HG02852 (cell line): ENCODE data around the gene ZNF438.

Experiments used
- ATAC-seq: cut with Tn5 transposase; IDR thresholded peaks from one replicate; pipeline ENCODE4 v1.9.1; 2021; ENCODE audit warnings: mild to moderate bottlenecking, moderate library complexity; ENCODE audit not compliant: unreplicated experiment

The ZNF438 gene

GRCh38 chr10:30829901-30830300, 201.8 kb downstream of the ZNF438 start:
- ATAC-seq, result no peak

- ATAC-seq, result no peak
Observed at GRCh38 chr10:30828680-30829079, 203.0 kb downstream of the ZNF438 start.

DNA sequence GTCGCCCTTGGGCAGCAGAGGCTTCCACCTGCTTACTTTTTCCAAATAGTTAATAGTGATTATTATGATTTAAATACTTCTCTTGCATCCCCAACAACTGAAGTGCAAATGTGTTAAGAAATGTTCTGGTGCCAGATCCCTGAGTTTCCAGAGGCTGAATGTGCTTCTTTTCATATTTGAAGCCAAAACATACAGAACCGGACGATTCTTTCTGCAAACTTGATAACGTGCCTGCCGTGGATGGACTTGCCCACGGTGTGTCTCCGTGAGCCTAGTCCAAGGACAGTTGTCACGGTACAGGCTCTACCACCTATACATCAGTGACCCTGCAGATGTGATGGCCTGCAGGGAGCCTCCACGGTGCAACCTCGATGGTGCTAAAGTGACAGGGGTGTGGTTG, 203.5 kb downstream of the ZNF438 start:
- no peak for ATAC-seq

DNA sequence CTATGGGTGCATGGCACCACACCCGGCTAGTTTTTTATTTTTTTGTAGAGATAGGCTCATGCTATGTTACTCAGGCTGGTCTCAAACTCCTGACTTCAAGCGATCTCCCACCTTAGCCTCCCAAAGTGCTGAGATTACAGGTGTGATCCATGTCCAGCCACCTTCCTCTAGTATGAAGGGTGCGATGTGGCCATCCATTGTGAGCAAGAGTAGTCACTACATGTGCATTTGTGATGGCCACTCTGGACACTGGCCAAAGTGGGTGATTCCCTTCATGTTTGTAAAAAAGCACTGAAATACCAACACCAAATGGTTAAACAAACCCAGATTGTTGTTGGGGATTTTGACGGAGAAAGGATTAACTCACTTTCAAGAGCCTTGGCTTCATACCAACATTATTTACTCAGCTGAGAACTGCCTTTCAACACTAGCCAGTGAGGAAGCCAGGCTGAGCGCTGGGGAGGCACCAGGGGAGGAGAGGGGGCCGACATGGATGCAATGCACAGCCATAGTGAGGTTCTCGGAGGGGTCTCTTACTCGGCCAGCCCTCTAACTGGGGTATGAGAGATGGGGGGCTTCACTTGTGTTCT, 204.0 kb downstream of the ZNF438 start:
- no peak for ATAC-seq

- no peak for ATAC-seq
Observed at GRCh38 chr10:30826679-30827078, 205.0 kb downstream of the ZNF438 start.

- no peak for ATAC-seq
Observed at GRCh38 chr10:30825495-30825894, 206.2 kb downstream of the ZNF438 start.

DNA sequence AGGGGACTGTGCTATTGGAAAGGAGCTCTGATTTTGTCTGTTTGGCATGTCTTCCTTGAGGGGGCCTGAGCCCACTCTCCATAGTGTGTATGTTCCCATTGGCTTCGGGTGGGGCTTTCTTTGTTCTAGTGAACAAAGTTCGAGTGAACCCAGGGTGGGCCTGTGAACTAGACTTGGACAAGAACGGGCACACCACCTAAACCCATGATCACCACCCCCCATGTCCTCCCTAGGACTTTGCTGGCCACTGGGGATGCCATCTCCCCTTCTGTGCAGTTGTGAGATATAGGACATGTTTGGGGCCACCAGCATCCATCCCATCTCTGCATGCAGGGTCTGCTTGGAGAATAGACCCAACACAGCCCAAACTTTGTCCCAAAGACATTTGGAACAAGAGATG, 206.6 kb downstream of the ZNF438 start:
- no peak for ATAC-seq

DNA sequence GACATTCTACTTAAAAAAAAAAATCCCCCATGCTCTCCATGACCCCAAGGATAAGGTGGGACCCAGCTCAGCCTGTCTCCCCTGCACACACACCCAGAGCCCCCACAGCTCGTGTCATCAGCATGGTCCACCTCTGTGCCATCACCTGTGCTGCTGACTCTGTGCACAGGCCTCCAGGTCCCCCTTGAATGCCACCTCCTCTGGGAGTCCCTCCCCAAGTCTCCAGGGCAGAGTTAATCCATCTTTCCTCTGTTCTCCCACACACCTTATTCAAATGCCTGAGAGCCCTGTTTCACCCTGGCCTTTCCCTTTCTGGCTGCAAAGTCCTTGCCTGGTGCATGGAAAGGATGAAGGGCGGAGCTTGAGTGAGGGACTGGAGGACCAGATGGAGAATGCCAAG, 208.0 kb downstream of the ZNF438 start:
- no peak for ATAC-seq

DNA sequence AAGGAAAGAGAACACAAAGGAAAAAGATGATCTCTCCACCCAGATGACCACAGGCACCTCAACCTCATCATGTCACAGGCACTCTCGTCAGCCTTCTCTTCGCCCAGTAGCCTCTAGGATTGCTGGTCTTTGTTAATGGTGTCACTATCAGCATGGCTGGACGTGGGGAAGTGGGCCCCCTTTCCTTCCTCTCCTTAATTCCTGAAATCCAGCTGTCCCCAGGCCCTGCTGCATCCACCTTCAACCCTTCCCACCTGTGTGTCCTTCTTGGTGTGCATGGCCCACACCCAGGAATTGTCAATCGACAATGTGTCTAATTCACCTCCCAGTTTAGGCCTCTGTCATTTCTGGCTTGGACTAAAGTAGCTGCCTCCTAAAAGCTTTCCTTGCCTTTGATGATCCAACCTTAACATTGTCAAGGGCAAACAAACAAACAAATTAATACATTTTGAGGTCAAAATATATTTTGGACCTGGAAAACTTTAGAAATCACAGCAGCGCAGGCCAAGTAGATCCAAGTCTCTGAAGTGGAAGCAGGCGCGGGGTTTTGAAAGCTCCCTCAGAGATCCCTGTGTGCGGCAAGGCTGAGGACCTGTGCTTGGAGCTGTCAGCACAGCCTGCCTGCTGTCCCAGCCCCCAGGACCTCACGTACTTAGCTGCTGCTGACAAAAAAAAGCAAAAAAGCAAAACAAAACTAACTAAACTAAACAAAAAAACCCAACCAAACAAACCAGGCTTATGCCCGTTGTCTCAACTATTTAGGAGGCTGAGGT, 208.8 kb downstream of the ZNF438 start:
- ATAC-seq, result no peak

- no peak for ATAC-seq
Observed at GRCh38 chr10:30821994-30822692, 209.5 kb downstream of the ZNF438 start.

GRCh38 chr10:30821261-30821993, 210.2 kb downstream of the ZNF438 start:
- ATAC-seq, result no peak

- no peak for ATAC-seq
Observed at GRCh38 chr10:30820261-30820991, 211.2 kb downstream of the ZNF438 start.

DNA sequence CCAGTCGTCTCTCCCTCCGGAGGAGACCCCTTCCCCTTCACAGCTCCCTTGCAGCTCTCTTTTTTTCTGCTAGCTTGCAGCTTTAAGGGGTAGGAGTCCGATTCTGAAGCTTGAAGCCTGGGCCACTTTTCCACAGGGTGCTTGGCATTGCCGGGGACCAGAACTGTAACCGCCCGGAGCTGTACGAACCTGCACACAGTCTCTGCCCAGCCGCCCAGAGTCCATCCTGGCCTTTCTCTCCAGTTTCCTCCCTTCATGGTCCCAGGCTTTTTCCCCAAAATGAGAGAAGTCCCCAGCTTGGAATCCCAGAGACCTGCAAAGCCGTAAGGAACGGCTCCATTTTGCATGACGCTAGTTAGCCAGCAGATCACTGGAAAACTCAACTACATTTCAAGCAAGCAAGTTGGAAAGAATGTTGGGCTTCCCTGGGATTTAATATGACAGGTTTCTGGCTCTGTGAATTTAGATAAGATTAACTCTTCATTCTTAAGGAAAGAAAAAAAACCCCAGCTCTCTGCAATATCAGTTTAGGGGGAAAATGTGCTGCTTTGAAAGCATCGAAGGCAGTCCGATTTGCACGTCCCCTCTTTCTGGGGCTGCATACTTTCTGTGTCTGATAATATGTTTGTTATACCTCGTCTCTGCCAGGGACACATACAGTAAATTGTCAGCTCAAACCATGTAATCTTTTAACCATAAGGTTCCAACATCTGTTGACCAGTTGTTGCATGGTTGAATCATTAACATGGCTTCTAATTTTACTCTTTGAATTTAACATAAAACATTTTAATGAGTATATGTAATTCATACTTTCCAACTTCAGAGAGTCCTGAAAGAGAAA, 212.1 kb downstream of the ZNF438 start:
- ATAC-seq, result no peak

DNA sequence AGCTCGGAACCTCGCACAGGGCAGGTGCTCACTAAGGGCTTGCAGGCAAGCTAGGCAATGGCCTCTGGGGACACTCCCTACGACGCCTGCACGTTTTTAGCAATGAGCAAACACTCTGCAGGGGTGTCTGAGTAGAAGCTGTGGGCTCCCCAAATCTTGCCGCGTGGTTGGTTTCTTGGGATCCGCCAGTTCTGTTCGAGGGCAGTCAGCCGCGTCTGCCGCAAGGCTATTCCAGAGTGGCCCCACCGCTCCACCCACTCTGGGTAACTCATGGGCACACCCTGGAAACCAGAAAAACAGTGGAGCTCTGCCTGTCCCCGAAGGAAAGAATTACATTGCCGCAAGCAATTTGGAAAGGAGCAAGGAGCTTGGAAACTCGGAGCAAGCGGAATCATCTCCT, 212.8 kb downstream of the ZNF438 start:
- ATAC-seq, result no peak

- no peak for ATAC-seq
Observed at GRCh38 chr10:30818010-30818660, 213.5 kb downstream of the ZNF438 start.

DNA sequence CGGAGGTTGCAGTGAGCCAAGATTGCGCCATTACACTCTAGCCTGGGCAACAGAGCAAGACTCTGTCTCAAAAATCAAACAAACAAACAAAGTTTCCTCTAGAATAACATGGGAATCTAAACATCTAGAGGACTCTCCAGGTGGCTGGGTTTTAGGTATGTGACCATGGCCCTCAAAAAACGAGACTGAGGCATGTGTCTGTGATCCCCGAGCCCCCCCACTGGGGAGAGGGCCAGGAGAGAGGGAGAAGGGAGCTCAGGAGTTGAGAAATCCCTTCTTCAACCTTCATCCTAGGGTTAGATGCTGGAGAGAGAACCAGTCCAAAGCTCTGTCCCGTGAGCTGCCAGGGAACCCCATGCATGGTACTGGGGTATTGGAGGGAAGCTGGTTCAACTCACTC, 214.1 kb downstream of the ZNF438 start:
- ATAC-seq, result no peak

DNA sequence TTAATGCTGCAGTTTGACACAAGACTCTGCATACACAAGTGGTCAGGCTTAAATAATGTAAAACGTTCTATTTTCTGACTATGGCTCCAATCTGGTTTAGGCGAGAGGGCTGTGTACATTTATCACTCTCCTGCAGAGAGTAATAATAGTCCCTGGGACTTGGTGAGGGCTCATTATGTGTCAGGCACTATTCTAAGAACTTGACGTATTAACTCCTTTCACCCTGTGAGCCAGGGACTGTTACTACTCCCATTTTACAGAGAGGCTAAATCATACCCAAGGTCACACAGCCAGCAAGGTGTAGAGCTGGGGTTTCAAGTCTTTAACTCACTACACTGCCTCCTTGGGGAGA, 214.9 kb downstream of the ZNF438 start:
- ATAC-seq, result peak; percentile 53

DNA sequence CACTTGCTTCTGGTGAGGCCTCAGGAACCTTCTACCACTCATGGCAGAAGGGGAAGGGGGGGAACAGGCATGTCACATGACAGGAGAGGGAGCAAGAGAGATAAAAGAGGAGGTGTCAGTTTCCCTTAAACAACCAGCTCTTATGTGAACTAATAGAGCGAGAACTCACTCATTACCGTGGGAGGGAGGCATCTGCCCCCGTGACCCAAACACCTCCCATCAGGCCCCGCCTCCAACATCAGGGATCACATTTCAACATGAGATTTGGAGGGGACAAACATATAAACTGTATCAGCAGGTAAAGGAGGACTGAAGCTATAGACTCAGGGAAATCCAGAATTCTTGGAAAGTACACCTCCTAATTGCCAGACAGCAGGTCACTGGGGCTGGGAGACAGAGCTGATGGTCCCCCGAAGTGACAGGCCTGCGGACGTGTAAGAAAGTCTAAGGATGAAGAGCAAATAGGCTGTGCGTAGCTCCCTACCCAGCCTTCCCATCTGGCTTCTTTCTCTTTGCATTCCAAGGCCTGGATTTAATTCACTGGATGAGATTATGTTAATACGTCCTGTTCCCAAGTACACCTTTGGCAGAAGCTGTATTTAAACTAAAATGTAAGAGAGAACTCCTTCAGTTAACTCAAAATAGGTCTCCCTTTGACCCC, 215.4 kb downstream of the ZNF438 start:
- no peak for ATAC-seq
